ENCODE data around the gene MAGEB17. TPM values are rescaled to one million over a fixed set of nuclear protein-coding genes. Genes with fewer than 3 reads are reported as not detected.

The MAGEB17 gene
- polyA plus RNA-seq, 1 of the 3 experiments (the other 2 are of a cell fraction): 0.13 TPM

DNA sequence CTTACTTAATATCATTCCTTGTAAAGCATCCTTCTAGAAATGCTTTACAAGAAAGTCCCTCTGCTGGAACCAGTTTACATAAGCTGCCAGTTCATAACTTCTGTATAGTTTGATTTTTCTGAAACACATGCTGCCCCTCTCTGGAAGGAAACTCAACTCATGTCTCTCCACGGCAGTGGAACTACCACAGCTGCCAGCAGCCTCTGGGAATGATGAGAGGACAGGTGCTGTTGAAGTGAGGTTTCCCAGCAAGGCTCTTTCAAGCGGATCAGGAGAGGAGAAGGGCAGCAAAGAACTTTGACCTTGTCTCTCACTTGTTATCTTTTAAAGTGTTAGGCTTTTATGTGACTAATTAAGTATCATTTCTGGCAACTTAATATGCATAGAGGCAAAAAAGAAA lies 36.6 kb upstream of the MAGEB17 start:
- no peaks in the 10 kb centered on the region for H3K9me2 ChIP-seq
- H3K9ac ChIP-seq: no peak overlapping the region
- CTCF ChIA-PET: interaction anchor here (1.3 kb wide), 1 partner anchor 8 kb away, joined by 4 read pairs; no protein-coding TSS in a partner anchor
- DNase-seq: no peak
- no peaks in the 10 kb centered on the region for H4K20me1 ChIP-seq (ENCODE audit: insufficient read depth)
- POLR2A ChIA-PET: no interaction called here
- no peak overlapping the region for H3K4me2 ChIP-seq
- H3K27me3 ChIP-seq (ENCODE audit: insufficient read depth): no peaks in the 10 kb centered on the region
- H3K4me3 ChIP-seq (ENCODE audit: low read depth in 2 of 2, low read length in 1 of 2): no peak overlapping the region
- no peaks in the 10 kb centered on the region for H3K36me3 ChIP-seq (replicated peaks in 1 of 2; ENCODE audit: control insufficient read depth in 1 of 2, insufficient read depth in 2 of 2, low read length in 1 of 2)
- no peaks in the 10 kb centered on the region for H3K9me3 ChIP-seq
- TF ChIP-seq SMC3 (IDR thresholded peaks at IDR 0.05; ENCODE audit: low read depth, low read length) (no peak), EP300 (IDR thresholded peaks at IDR 0.05; ENCODE audit: borderline replicate concordance in 1 of 2, low read depth in 1 of 2, low read length in 1 of 2) (no peak), SIN3A (IDR thresholded peaks at IDR 0.05; ENCODE audit: borderline replicate concordance, low read depth, low read length) (no peak), FOSL2 (IDR thresholded peaks at IDR 0.05; ENCODE audit: borderline replicate concordance, low read depth) (no peak)
- TF ChIP-seq, protein P1, sequence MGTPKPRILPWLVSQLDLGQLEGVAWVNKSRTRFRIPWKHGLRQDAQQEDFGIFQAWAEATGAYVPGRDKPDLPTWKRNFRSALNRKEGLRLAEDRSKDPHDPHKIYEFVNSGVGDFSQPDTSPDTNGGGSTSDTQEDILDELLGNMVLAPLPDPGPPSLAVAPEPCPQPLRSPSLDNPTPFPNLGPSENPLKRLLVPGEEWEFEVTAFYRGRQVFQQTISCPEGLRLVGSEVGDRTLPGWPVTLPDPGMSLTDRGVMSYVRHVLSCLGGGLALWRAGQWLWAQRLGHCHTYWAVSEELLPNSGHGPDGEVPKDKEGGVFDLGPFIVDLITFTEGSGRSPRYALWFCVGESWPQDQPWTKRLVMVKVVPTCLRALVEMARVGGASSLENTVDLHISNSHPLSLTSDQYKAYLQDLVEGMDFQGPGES (IDR thresholded peaks at IDR 0.05; ENCODE audit: low read depth, low read length): no peak
- no peak overlapping the region for H2AFZ ChIP-seq (ENCODE audit: low read depth)
- no peaks in the 10 kb centered on the region for H3K79me2 ChIP-seq (ENCODE audit: insufficient read depth)
- H3K4me1 ChIP-seq (ENCODE audit: control insufficient read depth in 1 of 2, insufficient read depth in 2 of 2, low read depth in 1 of 2, low read length in 1 of 2): no peaks in the 10 kb centered on the region; a peak in 1 of 4 replicates
- no peak overlapping the region for H3K27ac ChIP-seq (ENCODE audit: low read depth in 2 of 2, low read length in 1 of 2)
- WGBS (ENCODE audit: low lambda C conversion rate): 60% methylated on average over 2 of the region's 2 CpGs
- H3F3A ChIP-seq (replicated peaks; ENCODE audit: insufficient read depth): no peaks in the 10 kb centered on the region

DNA sequence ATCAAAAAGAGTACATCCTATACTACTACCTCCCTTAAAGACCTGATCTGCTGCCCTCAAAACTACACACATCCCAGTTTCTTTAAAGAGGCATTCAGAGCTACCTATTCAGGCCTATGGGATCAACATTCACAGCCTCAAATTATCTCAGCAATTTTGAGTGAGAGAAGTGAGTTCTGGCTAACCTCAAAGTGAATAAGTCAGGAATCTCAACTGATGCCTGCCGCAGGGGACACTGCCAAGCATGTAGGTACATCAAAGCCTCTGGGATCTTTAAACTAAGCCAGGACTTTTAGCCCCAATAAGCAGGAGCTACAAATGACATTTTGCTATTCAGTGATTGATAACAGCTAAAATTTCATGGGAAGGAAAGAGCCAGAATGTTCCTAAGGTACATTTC lies 32.3 kb upstream of the MAGEB17 start:
- 80% methylated on average over 1 of the region's 1 CpG for WGBS (ENCODE audit: low lambda C conversion rate)
- Histone ChIP-seq H3K36me3 (replicated peaks in 1 of 2; ENCODE audit: control insufficient read depth in 1 of 2, insufficient read depth in 2 of 2, low read length in 1 of 2) (no peaks in the 10 kb centered on the region), H3K9ac (no peak overlapping the region), H3K27ac (ENCODE audit: low read depth in 2 of 2, low read length in 1 of 2) (no peak overlapping the region), H3K4me3 (ENCODE audit: low read depth in 2 of 2, low read length in 1 of 2) (no peak overlapping the region), H3F3A (replicated peaks; ENCODE audit: insufficient read depth) (no peaks in the 10 kb centered on the region), H3K4me1 (ENCODE audit: control insufficient read depth in 1 of 2, insufficient read depth in 2 of 2, low read depth in 1 of 2, low read length in 1 of 2) (no peaks in the 10 kb centered on the region), H3K9me3 (no peaks in the 10 kb centered on the region), H3K9me2 (no peaks in the 10 kb centered on the region), H4K20me1 (ENCODE audit: insufficient read depth) (no peaks in the 10 kb centered on the region), H3K4me2 (no peak overlapping the region), H3K27me3 (ENCODE audit: insufficient read depth) (no peaks in the 10 kb centered on the region), H3K79me2 (ENCODE audit: insufficient read depth) (no peaks in the 10 kb centered on the region), H2AFZ (ENCODE audit: low read depth) (peak overlapping the region; percentile 15; the same call in 1 of the 2 replicates)
- no peak for TF ChIP-seq FOXJ3 (CRISPR knock-in tag; IDR thresholded peaks at IDR 0.05)
- DNase-seq: no peak
- POLR2A ChIA-PET: no interaction called here
- CTCF ChIA-PET: interaction anchor here (0.8 to 1.0 kb wide), 2 partner anchors 9 to 12 kb away, joined by 3 to 7 read pairs; partner anchors contain the start of gene GRPR

DNA sequence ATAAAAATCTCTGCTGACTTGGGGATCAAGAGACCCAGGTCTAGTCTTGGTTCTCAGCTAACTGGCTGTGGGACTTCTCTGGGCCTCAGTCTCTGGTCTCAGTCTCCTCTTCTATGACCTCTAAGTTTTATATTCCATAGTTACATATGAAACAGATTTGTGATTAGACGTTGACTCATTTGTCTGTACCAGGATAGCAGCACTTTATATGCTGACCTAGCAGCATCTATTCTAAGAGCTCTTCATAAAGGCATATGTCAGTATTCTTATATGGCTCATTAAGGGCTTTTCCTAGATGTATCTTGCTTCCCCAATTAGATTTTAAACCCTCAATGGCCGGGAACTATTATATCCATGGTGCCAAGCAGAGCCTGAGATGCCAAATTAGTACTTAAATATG lies 31.2 kb upstream of the MAGEB17 start:
- H3F3A ChIP-seq (replicated peaks; ENCODE audit: insufficient read depth): no peaks in the 10 kb centered on the region
- no peak overlapping the region for H2AFZ ChIP-seq (ENCODE audit: low read depth)
- CTCF ChIA-PET: interaction anchor here (1.2 to 1.6 kb wide), 2 partner anchors 13 to 493 kb away, joined by 3 to 6 read pairs; partner anchors contain the start of gene GRPR
- no peaks in the 10 kb centered on the region for H3K27me3 ChIP-seq (ENCODE audit: insufficient read depth)
- H3K36me3 ChIP-seq (replicated peaks in 1 of 2; ENCODE audit: control insufficient read depth in 1 of 2, insufficient read depth in 2 of 2, low read length in 1 of 2): no peaks in the 10 kb centered on the region
- no peaks in the 10 kb centered on the region for H4K20me1 ChIP-seq (ENCODE audit: insufficient read depth)
- H3K9ac ChIP-seq: no peak overlapping the region
- H3K27ac ChIP-seq (ENCODE audit: low read depth in 2 of 2, low read length in 1 of 2): no peak overlapping the region
- 32% methylated on average over 2 of the region's 2 CpGs for WGBS (ENCODE audit: low lambda C conversion rate)
- H3K79me2 ChIP-seq (ENCODE audit: insufficient read depth): no peaks in the 10 kb centered on the region
- DNase-seq: no peak
- H3K4me3 ChIP-seq (ENCODE audit: low read depth in 2 of 2, low read length in 1 of 2): no peak overlapping the region
- no peaks in the 10 kb centered on the region for H3K9me3 ChIP-seq
- no peaks in the 10 kb centered on the region for H3K4me1 ChIP-seq (ENCODE audit: control insufficient read depth in 1 of 2, insufficient read depth in 2 of 2, low read depth in 1 of 2, low read length in 1 of 2)
- H3K4me2 ChIP-seq: no peak overlapping the region
- no peaks in the 10 kb centered on the region for H3K9me2 ChIP-seq
- POLR2A ChIA-PET: no interaction called here
- TF ChIP-seq, protein P2, sequence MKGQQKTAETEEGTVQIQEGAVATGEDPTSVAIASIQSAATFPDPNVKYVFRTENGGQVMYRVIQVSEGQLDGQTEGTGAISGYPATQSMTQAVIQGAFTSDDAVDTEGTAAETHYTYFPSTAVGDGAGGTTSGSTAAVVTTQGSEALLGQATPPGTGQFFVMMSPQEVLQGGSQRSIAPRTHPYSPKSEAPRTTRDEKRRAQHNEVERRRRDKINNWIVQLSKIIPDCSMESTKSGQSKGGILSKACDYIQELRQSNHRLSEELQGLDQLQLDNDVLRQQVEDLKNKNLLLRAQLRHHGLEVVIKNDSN (IDR thresholded peaks at IDR 0.05; ENCODE audit: borderline replicate concordance, low read depth): no peak
- no peak for TF ChIP-seq TEAD4 (IDR thresholded peaks at IDR 0.05; ENCODE audit: borderline replicate concordance, insufficient read depth)
- TF ChIP-seq, protein P3, sequence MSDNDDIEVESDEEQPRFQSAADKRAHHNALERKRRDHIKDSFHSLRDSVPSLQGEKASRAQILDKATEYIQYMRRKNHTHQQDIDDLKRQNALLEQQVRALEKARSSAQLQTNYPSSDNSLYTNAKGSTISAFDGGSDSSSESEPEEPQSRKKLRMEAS (IDR thresholded peaks at IDR 0.05; ENCODE audit: low read depth): no peak
- TF ChIP-seq, protein P4, sequence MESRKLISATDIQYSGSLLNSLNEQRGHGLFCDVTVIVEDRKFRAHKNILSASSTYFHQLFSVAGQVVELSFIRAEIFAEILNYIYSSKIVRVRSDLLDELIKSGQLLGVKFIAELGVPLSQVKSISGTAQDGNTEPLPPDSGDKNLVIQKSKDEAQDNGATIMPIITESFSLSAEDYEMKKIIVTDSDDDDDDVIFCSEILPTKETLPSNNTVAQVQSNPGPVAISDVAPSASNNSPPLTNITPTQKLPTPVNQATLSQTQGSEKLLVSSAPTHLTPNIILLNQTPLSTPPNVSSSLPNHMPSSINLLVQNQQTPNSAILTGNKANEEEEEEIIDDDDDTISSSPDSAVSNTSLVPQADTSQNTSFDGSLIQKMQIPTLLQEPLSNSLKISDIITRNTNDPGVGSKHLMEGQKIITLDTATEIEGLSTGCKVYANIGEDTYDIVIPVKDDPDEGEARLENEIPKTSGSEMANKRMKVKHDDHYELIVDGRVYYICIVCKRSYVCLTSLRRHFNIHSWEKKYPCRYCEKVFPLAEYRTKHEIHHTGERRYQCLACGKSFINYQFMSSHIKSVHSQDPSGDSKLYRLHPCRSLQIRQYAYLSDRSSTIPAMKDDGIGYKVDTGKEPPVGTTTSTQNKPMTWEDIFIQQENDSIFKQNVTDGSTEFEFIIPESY (IDR thresholded peaks at IDR 0.05; ENCODE audit: borderline replicate concordance, low read depth): no peak
- no peak for TF ChIP-seq FOXJ3 (CRISPR knock-in tag; IDR thresholded peaks at IDR 0.05)
- TF ChIP-seq, protein P1 (IDR thresholded peaks at IDR 0.05; ENCODE audit: low read depth, low read length): no peak
- TF ChIP-seq, protein P5, sequence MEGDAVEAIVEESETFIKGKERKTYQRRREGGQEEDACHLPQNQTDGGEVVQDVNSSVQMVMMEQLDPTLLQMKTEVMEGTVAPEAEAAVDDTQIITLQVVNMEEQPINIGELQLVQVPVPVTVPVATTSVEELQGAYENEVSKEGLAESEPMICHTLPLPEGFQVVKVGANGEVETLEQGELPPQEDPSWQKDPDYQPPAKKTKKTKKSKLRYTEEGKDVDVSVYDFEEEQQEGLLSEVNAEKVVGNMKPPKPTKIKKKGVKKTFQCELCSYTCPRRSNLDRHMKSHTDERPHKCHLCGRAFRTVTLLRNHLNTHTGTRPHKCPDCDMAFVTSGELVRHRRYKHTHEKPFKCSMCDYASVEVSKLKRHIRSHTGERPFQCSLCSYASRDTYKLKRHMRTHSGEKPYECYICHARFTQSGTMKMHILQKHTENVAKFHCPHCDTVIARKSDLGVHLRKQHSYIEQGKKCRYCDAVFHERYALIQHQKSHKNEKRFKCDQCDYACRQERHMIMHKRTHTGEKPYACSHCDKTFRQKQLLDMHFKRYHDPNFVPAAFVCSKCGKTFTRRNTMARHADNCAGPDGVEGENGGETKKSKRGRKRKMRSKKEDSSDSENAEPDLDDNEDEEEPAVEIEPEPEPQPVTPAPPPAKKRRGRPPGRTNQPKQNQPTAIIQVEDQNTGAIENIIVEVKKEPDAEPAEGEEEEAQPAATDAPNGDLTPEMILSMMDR (IDR thresholded peaks at IDR 0.05): no peak
- no peak for TF ChIP-seq ELF1 (IDR thresholded peaks at IDR 0.05)
- no peak for TF ChIP-seq RCOR1 (IDR thresholded peaks at IDR 0.05; ENCODE audit: low read length)
